Activated T-helper 9 cell treated with anti-CD3 and anti-CD28 coated beads, Interleukin-2, amount 50 U/mL, for 16 hours (primary cell): ENCODE data around the gene ABCD3.

ENCODE experiments used
- DNase-seq: peaks from one replicate; pipeline ENCODE4 v3.0.0-alpha.2; 2020; ENCODE audit warnings: low read depth

The ABCD3 gene

GRCh38 chr1:94463056-94463764, 45.0 kb downstream of the ABCD3 start:
- no peak for DNase-seq

GRCh38 chr1:94463765-94464330, 45.7 kb downstream of the ABCD3 start:
- DNase-seq: no peak

- DNase-seq: no peak
Measured at GRCh38 chr1:94468708-94469107, 50.5 kb downstream of the ABCD3 start.

GRCh38 chr1:94471271-94471670, 53.1 kb downstream of the ABCD3 start:
- DNase-seq: no peak

GRCh38 chr1:94475232-94475631, 57.0 kb downstream of the ABCD3 start:
- DNase-seq: no peak

GRCh38 chr1:94479682-94480081, 61.5 kb downstream of the ABCD3 start:
- no peak for DNase-seq

GRCh38 chr1:94481473-94481933, 63.3 kb downstream of the ABCD3 start:
- no peak for DNase-seq

- no peak for DNase-seq
Measured at GRCh38 chr1:94486990-94487389, 68.8 kb downstream of the ABCD3 start.

- no peak for DNase-seq
Measured at GRCh38 chr1:94490556-94490955, 72.4 kb downstream of the ABCD3 start.

- no peak for DNase-seq
Measured at GRCh38 chr1:94496076-94496755, 78.0 kb downstream of the ABCD3 start.

- no peak for DNase-seq
Measured at GRCh38 chr1:94501426-94501825, 83.2 kb downstream of the ABCD3 start.

- DNase-seq: no peak
Measured at GRCh38 chr1:94501935-94502334, 83.7 kb downstream of the ABCD3 start.

- no peak for DNase-seq
Measured at GRCh38 chr1:94503153-94503552, 85.0 kb downstream of the ABCD3 start.

- DNase-seq: no peak
Measured at GRCh38 chr1:94504601-94505000, 86.4 kb downstream of the ABCD3 start.

- no peak for DNase-seq
Measured at GRCh38 chr1:94512816-94513215, 94.6 kb downstream of the ABCD3 start.

GRCh38 chr1:94514095-94514727, 96.0 kb downstream of the ABCD3 start:
- DNase-seq: no peak

GRCh38 chr1:94515296-94515947, 97.2 kb downstream of the ABCD3 start:
- DNase-seq: no peak

GRCh38 chr1:94519351-94519750, 101.2 kb downstream of the ABCD3 start:
- DNase-seq: no peak

GRCh38 chr1:94522304-94522703, 104.1 kb downstream of the ABCD3 start:
- DNase-seq: no peak

GRCh38 chr1:94524531-94524930, 106.3 kb downstream of the ABCD3 start:
- no peak for DNase-seq

- DNase-seq: no peak
Measured at GRCh38 chr1:94526152-94526980, 108.2 kb downstream of the ABCD3 start.
